NCI-H146 treated with DMSO at 0.1 percent for 48 hours (cell line): ENCODE measurements around the gene RC3H1.

Experiments used
- DNase-seq: peaks from one replicate; lab custom pipeline; 2025; ENCODE audit not compliant: unreplicated experiment; lab: John Stamatoyannopoulos, UW

The RC3H1 gene

DNA sequence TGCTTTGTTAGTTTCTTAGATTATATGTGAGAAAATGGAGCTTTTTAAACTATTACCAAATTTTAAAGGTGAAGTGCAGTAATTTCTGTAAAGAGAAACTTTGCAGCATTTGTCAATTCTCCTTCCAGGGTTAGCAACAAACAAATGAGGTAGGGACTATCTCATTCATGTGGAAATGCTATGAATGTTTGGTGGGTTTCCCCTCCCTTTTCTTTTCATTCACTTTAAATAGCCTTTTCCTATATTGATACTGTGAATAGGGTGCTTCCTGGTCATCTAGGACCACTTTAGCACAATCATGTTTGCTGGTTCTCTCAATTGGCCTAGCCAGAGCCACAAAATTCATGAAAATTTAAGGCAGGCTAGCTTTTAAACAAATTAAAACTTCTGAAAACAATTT, 133.4 kb downstream of the RC3H1 start:
- no peak for DNase-seq

DNA sequence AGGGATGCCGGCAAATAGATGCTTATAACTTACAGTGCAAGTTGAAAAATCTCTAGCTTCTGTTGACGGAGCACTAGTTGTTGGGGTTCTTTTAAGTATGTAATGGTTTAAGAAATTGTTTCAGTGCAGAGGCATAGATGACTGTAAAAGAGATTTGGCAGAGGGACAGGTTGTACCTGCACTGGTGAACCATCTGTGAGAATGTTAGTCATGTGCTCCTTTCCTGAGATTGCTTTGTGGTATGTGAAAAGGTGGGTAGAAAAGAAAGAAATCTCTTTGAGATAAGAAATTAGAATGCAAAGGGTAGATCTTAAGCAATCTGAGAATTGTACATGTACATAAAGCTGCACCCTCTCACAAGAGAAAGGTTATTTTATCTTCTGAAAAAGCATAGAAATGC, 134.5 kb downstream of the RC3H1 start:
- DNase-seq, result no peak

DNA sequence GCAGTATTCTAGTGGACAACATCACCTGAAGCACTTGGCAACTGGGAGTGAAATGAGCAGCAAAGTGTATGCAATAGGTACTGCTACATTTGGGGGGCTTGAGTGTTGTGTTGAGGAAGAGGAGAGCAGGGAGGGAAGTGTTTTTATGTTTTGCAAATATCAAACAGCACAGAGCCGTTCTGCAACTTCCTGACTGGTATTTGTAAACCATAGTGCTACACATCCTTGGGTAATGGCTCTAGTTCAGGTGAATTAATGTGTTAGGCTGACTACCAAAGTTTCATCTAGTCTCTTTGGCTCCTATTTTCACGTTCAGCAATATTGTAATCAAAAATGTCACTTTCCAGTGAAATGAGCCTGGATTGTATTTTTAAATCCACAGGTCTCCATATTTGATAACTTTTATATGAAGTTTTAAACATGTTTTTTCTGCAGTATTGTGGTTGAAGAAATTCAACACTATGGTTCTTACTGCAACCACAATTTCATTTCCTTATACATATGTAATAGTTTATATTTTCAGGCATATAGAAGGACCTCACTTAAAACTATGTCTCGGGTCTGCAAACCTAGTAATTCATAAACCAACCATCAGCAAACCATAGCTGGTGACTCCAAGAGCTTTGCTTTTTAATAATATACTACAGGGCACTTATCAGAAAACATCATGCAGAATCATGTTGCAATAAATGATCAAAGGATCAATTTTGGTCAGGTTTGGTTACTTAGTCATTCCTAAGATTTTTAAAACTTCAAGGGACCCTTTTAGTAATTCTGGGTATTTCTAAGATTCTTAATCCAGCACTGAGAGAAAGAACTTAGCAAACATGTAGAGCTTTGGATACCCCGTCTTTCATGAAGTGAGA, 135.2 kb downstream of the RC3H1 start:
- no peak for DNase-seq

DNA sequence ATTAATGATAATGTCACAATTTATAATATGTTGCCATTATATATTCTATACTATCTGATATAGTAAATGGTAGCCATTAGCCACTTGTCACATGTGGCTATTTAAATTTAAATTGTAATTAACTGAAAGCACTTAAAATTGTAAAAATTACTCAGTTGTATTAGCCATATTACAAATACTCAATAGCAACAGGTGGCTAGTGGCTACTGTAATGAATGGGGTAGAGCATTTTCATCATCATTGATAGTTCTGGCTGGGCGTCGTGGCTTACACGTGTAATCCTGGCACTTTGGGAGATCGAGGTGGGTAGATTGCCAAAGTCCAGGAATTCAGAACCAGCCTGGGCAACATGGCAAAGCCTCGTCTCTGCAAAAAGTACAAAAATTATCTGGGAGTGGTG, 137.5 kb downstream of the RC3H1 start:
- DNase-seq, result no peak
